Measurements from ENCODE around the gene KRT79. TPM values are rescaled to one million over a fixed set of nuclear protein-coding genes. Genes with fewer than 3 reads are reported as not detected.

KRT79 gene
- total and polyA plus RNA-seq, 8 donors: 0.09 TPM; not detected in 7

DNA sequence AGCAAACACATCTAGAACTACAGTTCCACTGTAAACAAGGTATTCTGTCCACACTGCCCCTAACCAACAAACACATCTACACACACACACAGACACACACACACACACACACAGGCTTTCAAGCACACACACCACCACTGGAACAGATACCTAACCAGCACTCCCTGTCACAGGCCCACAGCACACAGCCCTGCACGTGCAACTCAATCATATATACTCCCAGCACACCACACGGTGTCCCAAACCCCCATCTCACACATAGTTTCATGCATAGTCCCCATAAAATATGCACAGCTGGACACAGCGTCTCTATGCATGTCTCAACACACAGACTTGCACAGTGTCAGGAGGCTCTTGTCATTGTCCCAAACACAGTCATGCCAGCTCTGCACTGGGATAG is 43.1 kb upstream of the KRT79 start:
- WGBS, 2 donors: 77 to 93% methylated on average over 3 of the region's 3 CpGs
- intact Hi-C loops (cut with DNase I): loop anchor here (5.0 to 10.0 kb wide), 3 partner anchors 292 to 720 kb away; no protein-coding TSS in a partner anchor

DNA sequence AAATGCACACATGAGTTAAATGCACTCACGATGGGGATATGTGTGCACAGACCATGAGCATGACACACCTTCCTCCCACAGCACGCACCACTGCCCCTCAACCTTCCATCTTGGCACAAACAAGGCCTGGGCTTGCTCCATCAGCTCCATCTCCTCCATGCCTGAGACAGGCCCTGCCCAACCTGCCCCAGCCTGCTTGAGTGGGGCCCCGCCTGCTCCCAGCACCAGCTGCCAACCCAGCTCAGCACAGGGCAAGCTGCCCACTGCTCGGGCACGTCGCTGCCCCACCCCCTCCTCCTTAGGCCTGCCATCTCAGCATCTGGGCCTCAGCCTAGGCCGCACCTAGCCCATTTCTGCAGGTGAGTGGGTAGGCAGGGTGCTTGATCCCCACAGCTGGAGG is 42.3 kb upstream of the KRT79 start:
- Histone ChIP-seq H3K9me3 (no peaks in the 10 kb centered on the region), H3K4me3 (no peak overlapping the region), H3K27me3 (no peaks in the 10 kb centered on the region), H3K36me3 (no peaks in the 10 kb centered on the region), H3K27ac (no peak overlapping the region), H3K4me1 (peaks cover 0 to 9% (median 0%) of the 10 kb centered on the region in 3 donors)
- TF ChIP-seq, protein P1, sequence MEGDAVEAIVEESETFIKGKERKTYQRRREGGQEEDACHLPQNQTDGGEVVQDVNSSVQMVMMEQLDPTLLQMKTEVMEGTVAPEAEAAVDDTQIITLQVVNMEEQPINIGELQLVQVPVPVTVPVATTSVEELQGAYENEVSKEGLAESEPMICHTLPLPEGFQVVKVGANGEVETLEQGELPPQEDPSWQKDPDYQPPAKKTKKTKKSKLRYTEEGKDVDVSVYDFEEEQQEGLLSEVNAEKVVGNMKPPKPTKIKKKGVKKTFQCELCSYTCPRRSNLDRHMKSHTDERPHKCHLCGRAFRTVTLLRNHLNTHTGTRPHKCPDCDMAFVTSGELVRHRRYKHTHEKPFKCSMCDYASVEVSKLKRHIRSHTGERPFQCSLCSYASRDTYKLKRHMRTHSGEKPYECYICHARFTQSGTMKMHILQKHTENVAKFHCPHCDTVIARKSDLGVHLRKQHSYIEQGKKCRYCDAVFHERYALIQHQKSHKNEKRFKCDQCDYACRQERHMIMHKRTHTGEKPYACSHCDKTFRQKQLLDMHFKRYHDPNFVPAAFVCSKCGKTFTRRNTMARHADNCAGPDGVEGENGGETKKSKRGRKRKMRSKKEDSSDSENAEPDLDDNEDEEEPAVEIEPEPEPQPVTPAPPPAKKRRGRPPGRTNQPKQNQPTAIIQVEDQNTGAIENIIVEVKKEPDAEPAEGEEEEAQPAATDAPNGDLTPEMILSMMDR (IDR thresholded peaks at IDR 0.05): no peak
- FAIRE-seq: no peak
- peak in 3 of 6 donors; percentile 82 to 93 (median 88) for DNase-seq
- 38 to 49% methylated on average over 7 of the region's 7 CpGs for WGBS, 2 donors
- intact Hi-C loops (cut with DNase I): loop anchor here (5.0 to 10.0 kb wide), 3 partner anchors 292 to 719 kb away; no protein-coding TSS in a partner anchor
- ATAC-seq: peak in 2 of 4 donors; percentile 61 to 63

More for the DNA sequence above, 43.1 kb upstream of the KRT79 start:
- peaks cover 0 to 9% (median 0%) of the 10 kb centered on the region in 3 donors for H3K4me1 ChIP-seq
- H3K36me3 ChIP-seq: no peaks in the 10 kb centered on the region
- H3K9me3 ChIP-seq: no peaks in the 10 kb centered on the region
- no peaks in the 10 kb centered on the region for H3K27me3 ChIP-seq
- TF ChIP-seq, protein P1 (IDR thresholded peaks at IDR 0.05): no peak
- no peak overlapping the region for H3K27ac ChIP-seq
- DNase-seq (peak in 1 of 6 donors; percentile 35), ATAC-seq (no peak), FAIRE-seq (no peak)
- no peak overlapping the region for H3K4me3 ChIP-seq

DNA sequence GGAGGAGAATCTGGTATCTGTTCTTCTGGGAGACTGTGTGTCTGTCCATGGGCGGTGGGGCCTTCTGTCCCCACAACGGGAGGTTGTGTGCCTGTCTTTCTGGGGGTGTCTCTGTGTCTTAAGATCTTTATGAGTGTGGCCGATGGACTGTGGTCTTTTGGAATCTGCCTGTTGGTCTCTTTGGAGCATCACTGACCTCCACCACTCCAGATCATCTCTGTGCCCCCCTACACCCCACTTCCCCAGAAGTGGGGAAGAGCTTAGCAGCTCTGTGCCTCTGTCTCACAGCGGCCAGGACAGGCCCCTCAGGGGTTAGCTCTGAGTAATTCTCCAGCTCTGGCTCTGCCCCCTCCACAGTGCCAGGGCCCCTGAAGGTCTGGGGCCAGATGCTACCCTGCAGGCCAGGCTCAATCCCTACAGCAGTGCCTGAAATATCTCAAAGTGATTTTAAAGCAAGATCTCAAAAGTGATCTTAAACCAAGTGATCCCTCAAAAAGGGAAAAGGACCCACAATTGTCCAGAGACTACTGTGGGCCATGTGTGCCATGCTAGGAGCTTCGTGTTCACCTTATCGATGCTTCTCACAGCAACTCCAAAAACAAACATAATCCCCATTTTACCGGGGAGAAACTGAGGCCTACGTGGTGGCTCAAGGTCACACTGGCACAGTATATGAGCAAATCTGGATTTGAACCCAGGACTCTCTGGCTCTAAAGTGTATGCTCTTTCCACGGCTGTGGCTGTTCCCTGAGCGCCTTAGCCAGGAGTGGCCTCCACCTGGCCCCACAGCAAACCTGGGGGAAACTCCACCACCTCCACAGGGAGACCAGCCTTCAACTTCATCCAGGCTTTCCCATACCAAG is 40.7 kb upstream of the KRT79 start:
- Histone ChIP-seq H3K27ac (peak overlapping the region; percentile 31 to 90 (median 46)), H3K4me3 (peak overlapping the region in 3 of 4 donors; percentile 32 to 61 (median 58)), H3K9me3 (no peaks in the 10 kb centered on the region), H3K4me1 (peaks cover 0 to 9% (median 0%) of the 10 kb centered on the region in 3 donors), H3K27me3 (no peaks in the 10 kb centered on the region), H3K36me3 (no peaks in the 10 kb centered on the region)
- TF ChIP-seq, protein P1 (IDR thresholded peaks at IDR 0.05): no peak
- FAIRE-seq: no peak
- intact Hi-C loops (cut with DNase I): loop anchor here (5.0 to 10.0 kb wide), 3 partner anchors 290 to 718 kb away; no protein-coding TSS in a partner anchor
- DNase-seq: peak in 1 of 6 donors; percentile 59
- WGBS, 2 donors: 65 to 69% methylated on average over 10 of the region's 10 CpGs
- no peak for ATAC-seq

GRCh38 chr12:52873832-52874572 is 39.9 kb upstream of the KRT79 start:
- no peaks in the 10 kb centered on the region for H3K9me3 ChIP-seq
- peak overlapping the region; percentile 84 to 91 (median 90) for H3K27ac ChIP-seq
- H3K36me3 ChIP-seq: no peaks in the 10 kb centered on the region
- H3K4me1 ChIP-seq: peaks cover 0 to 9% (median 0%) of the 10 kb centered on the region in 3 donors
- TF ChIP-seq, protein P1 (IDR thresholded peaks at IDR 0.05): no peak
- 1 to 4% methylated on average over 35 to 55 of the region's 55 CpGs for WGBS, 2 donors
- no peaks in the 10 kb centered on the region for H3K27me3 ChIP-seq
- H3K4me3 ChIP-seq: peak overlapping the region; percentile 32 to 61 (median 49)
- intact Hi-C loops (cut with DNase I): loop anchor here in 1 of 3 donors (10.0 kb wide), 1 partner anchor 289 kb away; no protein-coding TSS in a partner anchor
- ATAC-seq (peak; percentile 89 to 90 (median 90)), DNase-seq (peak; percentile 80 to 95 (median 90)), FAIRE-seq (no peak)

Measured in pancreas (tissue), 10 donors.